GM19372 (cell line): ENCODE measurements around the gene MAP3K8.
A peak's percentile ranks its signal among the peaks of the same experiment; 100 is the strongest.
"Not testable (repeated sequence)": the region's sequence is repeated elsewhere in the genome, so short reads cannot be mapped to it uniquely, and the experiment has no call there.

ENCODE experiments used
- ATAC-seq: cut with Tn5 transposase; IDR thresholded peaks from one replicate; pipeline ENCODE4 v1.9.1; 2021; ENCODE audit warnings: mild to moderate bottlenecking, low read depth, moderate library complexity; ENCODE audit not compliant: unreplicated experiment

The MAP3K8 gene

GRCh38 chr10:30422151-30422695, 11.8 kb upstream of the MAP3K8 start:
- no peak for ATAC-seq

GRCh38 chr10:30422981-30423654, 10.9 kb upstream of the MAP3K8 start:
- ATAC-seq, result no peak

GRCh38 chr10:30423655-30424275, 10.2 kb upstream of the MAP3K8 start:
- not testable (repeated sequence) for ATAC-seq

GRCh38 chr10:30425336-30426075, 8.5 kb upstream of the MAP3K8 start:
- ATAC-seq, result no peak

GRCh38 chr10:30430544-30431298, 3.3 kb upstream of the MAP3K8 start:
- ATAC-seq, result no peak

- ATAC-seq, result no peak
Observed at GRCh38 chr10:30431435-30431911, 2.5 kb upstream of the MAP3K8 start.

GRCh38 chr10:30432622-30433305, 1.2 kb upstream of the MAP3K8 start:
- ATAC-seq, result no peak

- peak; percentile 17 for ATAC-seq
Observed at GRCh38 chr10:30433306-30433729, 666 bp upstream of the MAP3K8 start.

GRCh38 chr10:30434273-30435072, 489 bp downstream of the MAP3K8 start:
- peak; percentile 43 for ATAC-seq

- no peak for ATAC-seq
Observed at GRCh38 chr10:30435073-30435422, 1.1 kb downstream of the MAP3K8 start.

- ATAC-seq, result not testable (repeated sequence)
Observed at GRCh38 chr10:30435499-30436167, 1.6 kb downstream of the MAP3K8 start.

GRCh38 chr10:30436191-30436611, 2.2 kb downstream of the MAP3K8 start:
- ATAC-seq, result no peak

GRCh38 chr10:30436671-30437030, 2.7 kb downstream of the MAP3K8 start:
- no peak for ATAC-seq

- ATAC-seq, result no peak
Observed at GRCh38 chr10:30437031-30437841, 3.3 kb downstream of the MAP3K8 start.

- no peak for ATAC-seq
Observed at GRCh38 chr10:30438021-30438850, 4.3 kb downstream of the MAP3K8 start.

- no peak for ATAC-seq
Observed at GRCh38 chr10:30439931-30440330, 5.9 kb downstream of the MAP3K8 start.

GRCh38 chr10:30442019-30442606, 8.1 kb downstream of the MAP3K8 start:
- no peak for ATAC-seq
